Loucy (cell line): Measurements from ENCODE around the gene SV2B.

ENCODE experiments used
- H2AFZ ChIP-seq: fragments of 200-600 bp; sonication (generic); 2 replicates; pipeline ENCODE4 v1.6.0; 2016; ENCODE audit warnings: antibody characterized with exemption, mild to moderate bottlenecking, low read length, moderate library complexity
- H3F3A ChIP-seq: fragments of 200-600 bp; 2 replicates; pipeline ENCODE4 v1.6.0; 2016; ENCODE audit warnings: antibody characterized with exemption, low read depth, mild to moderate bottlenecking
- H3K27me3 ChIP-seq: fragments of 200-600 bp; sonication (generic); 2 replicates; pipeline ENCODE4 v1.6.1; 2014; ENCODE audit warnings: low read length, mild to moderate bottlenecking; ENCODE audit not compliant: insufficient read depth, poor library complexity, severe bottlenecking
- H3K36me3 ChIP-seq: fragments of 200-600 bp; sonication (generic); 2 replicates; pipeline ENCODE4 v1.6.1; 2016; ENCODE audit warnings: low read length; ENCODE audit not compliant: insufficient read depth
- H3K4me1 ChIP-seq: fragments of 200-600 bp; sonication (generic); 2 replicates; pipeline ENCODE4 v1.5.1; 2014; ENCODE audit warnings: low read length, mild to moderate bottlenecking; ENCODE audit not compliant: insufficient read depth, poor library complexity, severe bottlenecking
- H3K4me2 ChIP-seq: fragments of 200-600 bp; sonication (generic); 2 replicates; pipeline ENCODE4 v1.6.0; 2014; ENCODE audit warnings: antibody characterized with exemption, low read length, low read depth, mild to moderate bottlenecking; ENCODE audit not compliant: poor library complexity, severe bottlenecking
- H3K4me3 ChIP-seq: fragments of 200-600 bp; sonication (generic); 2 replicates; pipeline ENCODE4 v1.5.1; 2014; ENCODE audit warnings: low read length, mild to moderate bottlenecking, mixed read lengths; ENCODE audit not compliant: poor library complexity, severe bottlenecking
- H3K79me2 ChIP-seq: fragments of 200-600 bp; sonication (generic); 2 replicates; pipeline ENCODE4 v1.6.1; 2014; ENCODE audit warnings: low read length; ENCODE audit not compliant: insufficient read depth
- H3K9ac ChIP-seq: fragments of 200-600 bp; sonication (generic); 2 replicates; pipeline ENCODE4 v1.6.0; 2014; ENCODE audit warnings: mild to moderate bottlenecking, low read depth, low read length, moderate library complexity; ENCODE audit not compliant: poor library complexity, severe bottlenecking
- H3K9me2 ChIP-seq: fragments of 200-600 bp; sonication (generic); replicated peaks from 2 replicates; pipeline ENCODE4 v1.6.1; 2016; ENCODE audit warnings: low read depth, low read length, mixed read lengths
- H3K9me3 ChIP-seq: fragments of 200-600 bp; sonication (generic); 2 replicates; pipeline ENCODE4 v1.6.1; 2014; ENCODE audit warnings: mild to moderate bottlenecking, antibody characterized with exemption, low read length, low read depth; ENCODE audit not compliant: insufficient read depth
- H4K20me1 ChIP-seq: fragments of 200-600 bp; sonication (generic); 2 replicates; pipeline ENCODE4 v1.6.0; 2014; ENCODE audit warnings: antibody characterized with exemption, low read length, mild to moderate bottlenecking; ENCODE audit not compliant: insufficient read depth, poor library complexity, severe bottlenecking
- CTCF ChIP-seq: fragments of 200-600 bp; sonication (generic); conservative IDR thresholded peaks from 2 replicates; pipeline ENCODE4 v1.5.1; 2014; ENCODE audit warnings: mild to moderate bottlenecking, antibody characterized with exemption, low read length
- EZH2phosphoT487 ChIP-seq: fragments of 200-600 bp; IDR thresholded peaks from 2 replicates; pipeline ENCODE4 v1.6.1; 2018; ENCODE audit warnings: antibody characterized with exemption, mild to moderate bottlenecking, moderate library complexity, borderline replicate concordance

Gene SV2B

GRCh38 chr15:91133511-91133910 lies 33.5 kb downstream of the SV2B start:
- H3K36me3 ChIP-seq: no peaks in the 10 kb centered on the region
- no peak overlapping the region for H3K4me3 ChIP-seq

GRCh38 chr15:91135201-91136130 lies 35.4 kb downstream of the SV2B start:
- Histone ChIP-seq H2AFZ (no peak overlapping the region), H3K36me3 (no peaks in the 10 kb centered on the region), H3K4me3 (no peak overlapping the region), H3K9ac (no peak overlapping the region), H3K79me2 (no peaks in the 10 kb centered on the region), H3K4me1 (no peaks in the 10 kb centered on the region), H3K9me2 (no peaks in the 10 kb centered on the region), H4K20me1 (no peaks in the 10 kb centered on the region), H3F3A (no peaks in the 10 kb centered on the region), H3K4me2 (no peak overlapping the region), H3K9me3 (no peaks in the 10 kb centered on the region), H3K27me3 (peaks cover 7% of the 10 kb centered on the region)
- TF ChIP-seq CTCF: no peak
- TF ChIP-seq EZH2phosphoT487: no peak

More at GRCh38 chr15:91133511-91133910, 33.5 kb downstream of the SV2B start:
- Histone ChIP-seq H3K4me2 (no peak overlapping the region), H3K27me3 (peaks cover 7% of the 10 kb centered on the region), H3K79me2 (no peaks in the 10 kb centered on the region), H3K9ac (no peak overlapping the region), H3K9me3 (no peaks in the 10 kb centered on the region), H2AFZ (no peak overlapping the region), H3K9me2 (no peaks in the 10 kb centered on the region), H4K20me1 (no peaks in the 10 kb centered on the region), H3K4me1 (no peaks in the 10 kb centered on the region), H3F3A (no peaks in the 10 kb centered on the region)
- TF ChIP-seq CTCF: no peak
- TF ChIP-seq EZH2phosphoT487: no peak

GRCh38 chr15:91136386-91136923 lies 36.4 kb downstream of the SV2B start:
- H3F3A ChIP-seq: no peaks in the 10 kb centered on the region
- peaks cover 7% of the 10 kb centered on the region for H3K27me3 ChIP-seq
- no peaks in the 10 kb centered on the region for H3K36me3 ChIP-seq
- no peaks in the 10 kb centered on the region for H3K79me2 ChIP-seq
- H3K4me1 ChIP-seq: no peaks in the 10 kb centered on the region
- no peak overlapping the region for H3K9ac ChIP-seq
- TF ChIP-seq EZH2phosphoT487 (no peak), CTCF (no peak)
- no peak overlapping the region for H3K4me2 ChIP-seq
- H3K9me2 ChIP-seq: no peaks in the 10 kb centered on the region
- no peaks in the 10 kb centered on the region for H3K9me3 ChIP-seq
- H3K4me3 ChIP-seq: no peak overlapping the region
- no peak overlapping the region for H2AFZ ChIP-seq
- H4K20me1 ChIP-seq: no peaks in the 10 kb centered on the region
